PFSK-1 (cell line): ENCODE measurements around the gene EPDR1.

ENCODE experiments used
- POLR2AphosphoS5 ChIP-seq: IDR thresholded peaks from 2 replicates; pipeline ENCODE4 v1.6.1; 2012; ENCODE audit warnings: low read depth, mild to moderate bottlenecking, control low read depth, low read length, moderate library complexity
- TF ChIP-seq, protein P1 (sequence below), 2 experiments: IDR thresholded peaks; 2 replicates each; pipeline versions ENCODE4 v1.6.1 to v1.8.0; 2011 to 2012; ENCODE audit warnings: low read depth in 2 of 2, low read length in 2 of 2, control low read depth in 1 of 2, inconsistent platforms in 1 of 2, mild to moderate bottlenecking in 1 of 2, moderate library complexity in 1 of 2; ENCODE audit not compliant: insufficient read depth in 1 of 2

DNA sequence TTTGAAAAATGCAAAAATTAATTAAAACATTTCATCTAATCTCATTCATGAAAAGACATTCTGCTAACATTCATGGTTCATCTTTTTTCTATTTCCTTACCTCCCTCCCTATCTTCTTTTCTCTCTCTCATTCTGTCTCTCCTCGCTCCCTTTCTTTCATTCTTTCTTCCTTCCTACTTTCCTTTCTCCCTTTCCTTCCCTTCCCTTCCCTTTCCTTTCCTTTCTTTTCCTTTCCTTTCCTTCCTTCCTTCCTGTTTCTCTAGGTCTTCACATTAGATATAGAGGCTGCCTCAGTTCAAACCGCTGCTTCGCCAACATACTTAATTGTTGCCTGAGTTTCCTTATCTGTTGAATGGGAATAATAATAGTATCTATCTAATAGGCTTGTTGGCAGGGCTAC, 25.8 kb upstream of the EPDR1 start:
- TF ChIP-seq, protein P1, sequence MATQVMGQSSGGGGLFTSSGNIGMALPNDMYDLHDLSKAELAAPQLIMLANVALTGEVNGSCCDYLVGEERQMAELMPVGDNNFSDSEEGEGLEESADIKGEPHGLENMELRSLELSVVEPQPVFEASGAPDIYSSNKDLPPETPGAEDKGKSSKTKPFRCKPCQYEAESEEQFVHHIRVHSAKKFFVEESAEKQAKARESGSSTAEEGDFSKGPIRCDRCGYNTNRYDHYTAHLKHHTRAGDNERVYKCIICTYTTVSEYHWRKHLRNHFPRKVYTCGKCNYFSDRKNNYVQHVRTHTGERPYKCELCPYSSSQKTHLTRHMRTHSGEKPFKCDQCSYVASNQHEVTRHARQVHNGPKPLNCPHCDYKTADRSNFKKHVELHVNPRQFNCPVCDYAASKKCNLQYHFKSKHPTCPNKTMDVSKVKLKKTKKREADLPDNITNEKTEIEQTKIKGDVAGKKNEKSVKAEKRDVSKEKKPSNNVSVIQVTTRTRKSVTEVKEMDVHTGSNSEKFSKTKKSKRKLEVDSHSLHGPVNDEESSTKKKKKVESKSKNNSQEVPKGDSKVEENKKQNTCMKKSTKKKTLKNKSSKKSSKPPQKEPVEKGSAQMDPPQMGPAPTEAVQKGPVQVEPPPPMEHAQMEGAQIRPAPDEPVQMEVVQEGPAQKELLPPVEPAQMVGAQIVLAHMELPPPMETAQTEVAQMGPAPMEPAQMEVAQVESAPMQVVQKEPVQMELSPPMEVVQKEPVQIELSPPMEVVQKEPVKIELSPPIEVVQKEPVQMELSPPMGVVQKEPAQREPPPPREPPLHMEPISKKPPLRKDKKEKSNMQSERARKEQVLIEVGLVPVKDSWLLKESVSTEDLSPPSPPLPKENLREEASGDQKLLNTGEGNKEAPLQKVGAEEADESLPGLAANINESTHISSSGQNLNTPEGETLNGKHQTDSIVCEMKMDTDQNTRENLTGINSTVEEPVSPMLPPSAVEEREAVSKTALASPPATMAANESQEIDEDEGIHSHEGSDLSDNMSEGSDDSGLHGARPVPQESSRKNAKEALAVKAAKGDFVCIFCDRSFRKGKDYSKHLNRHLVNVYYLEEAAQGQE (IDR thresholded peaks at IDR 0.05; ENCODE audit: insufficient read depth in 1 of 2, low read depth in 2 of 2, low read length in 2 of 2): no peak
- no peak for TF ChIP-seq POLR2AphosphoS5
